HTERT RPE-1 (cell line): ENCODE results near the gene HSPB6.

Experiments used
- in situ Hi-C: fragments of 300-500 bp; cut with MboI; formaldehyde crosslinking; loops from 4 replicates; pipeline ENCODE4 v1.14.3; 2020; ENCODE audit warnings: low sequenced_read_pairs

The HSPB6 gene

GRCh38 chr19:35767288-35768081 lies 10.7 kb upstream of the HSPB6 start:
- in situ Hi-C loops: no loop called here

GRCh38 chr19:35766571-35767104 lies 9.8 kb upstream of the HSPB6 start:
- in situ Hi-C loops: no loop called here

GRCh38 chr19:35764432-35765315 lies 7.8 kb upstream of the HSPB6 start:
- in situ Hi-C loops: no loop called here

GRCh38 chr19:35760711-35761349 lies 4.0 kb upstream of the HSPB6 start:
- in situ Hi-C loops: no loop called here

GRCh38 chr19:35759697-35760096 lies 2.9 kb upstream of the HSPB6 start:
- in situ Hi-C loops: no loop called here

- in situ Hi-C loops: no loop called here
Observed at GRCh38 chr19:35757749-35758608, 1.1 kb upstream of the HSPB6 start, which contains the start of gene PROSER3. TSS of gene PROSER3 (plus strand) at chr19:35758176. CDS start at chr19:35758216, 40 bp downstream.

- in situ Hi-C loops: no loop called here
Observed at GRCh38 chr19:35757231-35757748, 461 bp upstream of the HSPB6 start.

- in situ Hi-C loops: no loop called here
Observed at GRCh38 chr19:35755550-35756376, 1.1 kb downstream of the HSPB6 start.

GRCh38 chr19:35755131-35755549 lies 1.7 kb downstream of the HSPB6 start:
- in situ Hi-C loops: no loop called here

GRCh38 chr19:35754370-35755130 lies 2.3 kb downstream of the HSPB6 start:
- in situ Hi-C loops: no loop called here

GRCh38 chr19:35753634-35754369 lies 3.0 kb downstream of the HSPB6 start:
- in situ Hi-C loops: no loop called here

GRCh38 chr19:35752746-35753350 lies 4.0 kb downstream of the HSPB6 start:
- in situ Hi-C loops: no loop called here

GRCh38 chr19:35751839-35752745 lies 4.7 kb downstream of the HSPB6 start:
- in situ Hi-C loops: no loop called here

GRCh38 chr19:35750167-35750566 lies 6.7 kb downstream of the HSPB6 start:
- in situ Hi-C loops: no loop called here

- in situ Hi-C loops: no loop called here
Observed at GRCh38 chr19:35748106-35749020, 8.5 kb downstream of the HSPB6 start, which contains the start of gene LIN37. TSS of gene LIN37 (plus strand) at chr19:35748576. CDS start at chr19:35748725, 149 bp downstream.
